ENCODE measurements around the gene CACNA1B.

Gene CACNA1B

GRCh38 chr9:137875846-137876245 lies 1.7 kb upstream of the CACNA1B start:
- no peak for DNase-seq (ENCODE audit: low read depth in 1 of 2, low spot score in 1 of 2)
- no peak for TF ChIP-seq GABPA (IDR thresholded peaks at IDR 0.05; ENCODE audit: low read depth)
- TF ChIP-seq REST (IDR thresholded peaks at IDR 0.05; ENCODE audit: insufficient replicate concordance, low read depth): no peak
- no peak for TF ChIP-seq POLR2AphosphoS5 (IDR thresholded peaks at IDR 0.05; ENCODE audit: low read depth)
- no peak for TF ChIP-seq SPI1 (IDR thresholded peaks at IDR 0.05; ENCODE audit: borderline replicate concordance, low read depth)
- no peak for TF ChIP-seq CTCF (IDR thresholded peaks at IDR 0.05; ENCODE audit: insufficient read depth, low read length)
- no peak overlapping the region for H3K4me3 ChIP-seq (replicated peaks; ENCODE audit: insufficient read depth, low read length)
- H3K27me3 ChIP-seq (ENCODE audit: insufficient read depth, poor library complexity, severe bottlenecking): no peaks in the 10 kb centered on the region
- no peak overlapping the region for H3K27ac ChIP-seq (replicated peaks)

- no peak for TF ChIP-seq POLR2AphosphoS5 (IDR thresholded peaks at IDR 0.05; ENCODE audit: low read depth)
- Histone ChIP-seq H3K27me3 (ENCODE audit: insufficient read depth, poor library complexity, severe bottlenecking) (no peaks in the 10 kb centered on the region), H3K27ac (replicated peaks) (no peak overlapping the region), H3K4me3 (replicated peaks; ENCODE audit: insufficient read depth, low read length) (no peak overlapping the region)
- DNase-seq (ENCODE audit: low read depth in 1 of 2, low spot score in 1 of 2): no peak
Measured at GRCh38 chr9:137876269-137876668, 1.3 kb upstream of the CACNA1B start.

DNA sequence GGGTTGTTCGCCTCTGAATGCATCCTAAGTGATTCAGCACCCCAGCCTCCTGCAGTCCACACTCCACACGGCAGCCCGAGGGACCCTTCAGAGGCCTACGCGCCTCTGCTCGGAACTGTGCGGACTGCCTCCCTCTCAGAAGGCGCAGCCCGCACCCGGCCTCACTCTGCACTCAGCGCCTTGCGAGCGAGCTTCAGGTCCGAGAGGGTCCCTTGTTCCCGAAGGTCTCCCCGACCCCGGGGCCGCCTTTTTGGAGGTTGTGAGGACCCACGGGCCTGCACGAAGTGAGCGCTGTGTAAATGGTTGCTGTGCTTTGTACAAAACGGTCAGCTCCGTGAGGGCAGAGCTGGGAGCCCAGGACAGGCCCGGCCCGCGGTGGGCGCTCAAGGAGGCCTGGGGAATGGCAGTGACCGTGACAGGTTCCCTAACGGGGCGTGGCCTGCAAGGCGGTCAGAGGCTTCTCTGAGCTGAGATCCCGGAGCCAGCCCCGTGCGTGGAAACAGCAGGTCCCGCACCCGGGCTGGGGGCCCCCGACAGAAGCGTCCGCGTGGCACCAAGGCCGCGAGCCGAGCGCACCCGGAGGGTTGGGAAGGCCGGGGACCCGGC lies 698 bp upstream of the CACNA1B start:
- TF ChIP-seq GABPA (IDR thresholded peaks at IDR 0.05; ENCODE audit: low read depth): no peak
- TF ChIP-seq REST (IDR thresholded peaks at IDR 0.05; ENCODE audit: insufficient replicate concordance, low read depth): no peak
- no peak for TF ChIP-seq POLR2AphosphoS5 (IDR thresholded peaks at IDR 0.05; ENCODE audit: low read depth)
- no peak for TF ChIP-seq SPI1 (IDR thresholded peaks at IDR 0.05; ENCODE audit: borderline replicate concordance, low read depth)
- no peak for TF ChIP-seq CTCF (IDR thresholded peaks at IDR 0.05; ENCODE audit: insufficient read depth, low read length)
- no peak overlapping the region for H3K27ac ChIP-seq (replicated peaks)
- no peaks in the 10 kb centered on the region for H3K27me3 ChIP-seq (ENCODE audit: insufficient read depth, poor library complexity, severe bottlenecking)
- no peak overlapping the region for H3K4me3 ChIP-seq (replicated peaks; ENCODE audit: insufficient read depth, low read length)
- no peak for DNase-seq (ENCODE audit: low read depth in 1 of 2, low spot score in 1 of 2)

GRCh38 chr9:137878146-137878941 lies 762 bp downstream of the CACNA1B start:
- no peak overlapping the region for H3K4me3 ChIP-seq (replicated peaks; ENCODE audit: insufficient read depth, low read length)

More at GRCh38 chr9:137878146-137878941, 762 bp downstream of the CACNA1B start:
- no peak overlapping the region for H3K27ac ChIP-seq (replicated peaks)
- peak; percentile 96 for TF ChIP-seq REST (IDR thresholded peaks at IDR 0.05; ENCODE audit: insufficient replicate concordance, low read depth)
- TF ChIP-seq SPI1 (IDR thresholded peaks at IDR 0.05; ENCODE audit: borderline replicate concordance, low read depth): no peak
- no peak for TF ChIP-seq POLR2AphosphoS5 (IDR thresholded peaks at IDR 0.05; ENCODE audit: low read depth)
- no peak for TF ChIP-seq GABPA (IDR thresholded peaks at IDR 0.05; ENCODE audit: low read depth)
- no peak for TF ChIP-seq CTCF (IDR thresholded peaks at IDR 0.05; ENCODE audit: insufficient read depth, low read length)
- peak in 1 of 2 experiments; percentile 8 for DNase-seq (ENCODE audit: low read depth in 1 of 2, low spot score in 1 of 2)
- no peaks in the 10 kb centered on the region for H3K27me3 ChIP-seq (ENCODE audit: insufficient read depth, poor library complexity, severe bottlenecking)
